GM03348 (cell line): ENCODE data around the gene LRRC53.
A peak's percentile ranks its signal among the peaks of the same experiment; 100 is the strongest.

Experiments
- DNase-seq: peaks from one replicate; pipeline ENCODE4 v3.0.0; 2012; ENCODE audit warnings: low spot score

Gene LRRC53

DNA sequence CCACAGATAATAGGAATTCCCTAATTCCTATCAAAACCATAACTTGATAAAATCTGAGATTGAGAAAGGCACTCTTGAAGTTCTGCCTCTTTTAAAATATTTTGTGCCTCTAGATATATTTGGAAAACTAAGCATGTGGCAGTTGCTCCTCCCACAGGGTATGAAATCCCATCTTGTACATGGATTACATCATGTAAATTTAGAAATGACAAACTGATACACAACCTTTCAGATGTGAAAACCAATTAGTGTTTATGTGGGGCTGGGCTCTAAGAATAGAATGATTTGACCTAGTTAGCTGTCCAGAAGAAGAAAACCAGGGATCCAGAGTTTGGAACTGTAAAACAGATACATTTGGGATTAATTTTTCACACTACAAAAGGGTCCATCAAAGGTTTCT, 15.7 kb downstream of the LRRC53 start:
- no peak for DNase-seq

DNA sequence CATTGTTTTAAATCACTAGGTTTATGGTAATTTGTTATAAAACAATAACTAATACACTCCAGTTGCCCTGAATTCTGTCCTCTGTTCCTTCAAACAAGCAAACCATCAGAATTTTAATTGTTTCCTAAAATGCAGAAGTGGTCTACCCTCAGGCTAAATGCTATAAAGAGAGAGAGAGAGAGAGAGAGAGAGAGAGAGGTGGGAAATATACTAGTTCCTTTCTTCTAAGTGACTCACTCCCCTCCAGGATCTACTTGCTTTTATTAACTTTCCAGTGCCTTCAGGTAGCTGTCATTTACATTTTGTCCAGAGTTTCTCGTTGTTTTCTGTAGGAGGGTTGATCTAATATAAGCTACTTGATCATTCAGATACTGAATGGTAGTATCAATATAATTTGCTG, 26.4 kb downstream of the LRRC53 start:
- DNase-seq = no peak

DNA sequence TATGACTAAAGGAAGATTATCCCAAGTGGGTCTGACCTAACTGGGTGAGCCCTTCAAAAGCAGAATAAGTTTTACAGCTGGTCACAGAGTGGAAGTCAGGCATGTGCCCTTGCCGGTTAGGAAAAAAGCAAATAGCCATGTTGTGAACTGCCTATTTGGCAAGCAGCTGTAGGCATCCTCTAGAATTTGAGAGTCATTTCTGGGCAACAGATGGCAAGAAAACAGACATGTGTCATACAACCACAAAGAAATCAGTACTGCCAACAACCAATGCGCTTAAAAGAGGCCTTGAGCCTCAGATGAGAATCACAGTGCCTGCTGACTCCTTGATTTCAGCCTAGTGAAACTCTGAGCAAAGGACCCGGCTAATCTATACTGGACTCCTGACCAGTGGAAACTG, 26.8 kb downstream of the LRRC53 start:
- DNase-seq = no peak

DNA sequence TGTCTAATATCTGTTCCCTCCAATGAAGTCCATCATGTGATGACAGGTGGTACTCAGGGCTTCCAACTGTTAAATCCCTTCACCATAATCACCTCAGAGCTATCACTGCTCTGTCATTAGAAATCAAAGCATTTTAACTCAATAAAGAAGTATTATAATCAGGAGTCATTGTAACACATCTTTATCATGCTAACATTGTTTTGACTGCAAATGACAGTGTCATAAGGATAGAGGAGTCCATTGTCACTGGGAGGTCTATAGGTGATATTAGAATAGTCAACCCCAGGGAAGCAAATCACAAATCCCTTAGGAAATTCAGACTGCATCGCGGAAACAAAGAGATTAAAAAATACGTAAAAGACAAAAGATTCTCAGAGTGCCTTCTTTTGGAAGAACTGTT, 30.8 kb downstream of the LRRC53 start:
- no peak for DNase-seq

DNA sequence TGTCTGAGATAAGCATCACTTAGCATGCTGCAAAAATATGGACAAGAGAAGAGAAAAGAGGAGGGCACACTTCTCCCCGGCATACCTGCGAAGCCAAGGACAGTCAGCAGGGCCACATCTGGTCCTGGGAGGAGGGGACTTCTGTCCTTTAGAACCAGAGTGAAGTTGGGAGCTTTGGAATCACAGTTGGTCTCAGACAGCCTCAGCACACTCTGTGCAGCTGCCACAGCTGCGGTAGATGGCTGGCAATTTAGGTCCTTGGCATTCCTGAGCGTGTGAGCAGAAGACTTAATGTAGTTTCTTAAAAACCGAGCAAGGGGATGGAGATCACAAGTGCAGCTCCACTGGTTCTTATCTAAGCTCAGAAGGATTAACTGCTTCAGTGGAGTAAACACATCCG, 32.3 kb downstream of the LRRC53 start:
- no peak for DNase-seq

DNA sequence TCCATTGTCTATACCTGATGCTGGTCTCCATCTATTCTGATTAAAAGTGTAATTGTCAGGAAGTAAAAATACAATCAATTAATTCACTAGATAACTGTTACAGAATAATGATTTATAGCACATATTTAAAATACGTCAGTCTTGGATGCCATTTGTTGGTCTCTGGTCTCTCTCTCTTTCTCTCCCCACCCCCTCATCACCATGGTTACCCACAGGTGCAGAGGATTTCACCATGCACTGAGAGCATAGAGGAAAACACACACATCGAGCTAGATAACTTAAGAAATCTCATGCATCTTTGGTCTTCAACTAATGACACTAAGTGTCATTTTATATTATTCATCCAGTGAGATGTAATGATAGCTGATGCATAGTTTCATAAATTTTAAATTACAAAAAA, 33.4 kb downstream of the LRRC53 start:
- DNase-seq = no peak

DNA sequence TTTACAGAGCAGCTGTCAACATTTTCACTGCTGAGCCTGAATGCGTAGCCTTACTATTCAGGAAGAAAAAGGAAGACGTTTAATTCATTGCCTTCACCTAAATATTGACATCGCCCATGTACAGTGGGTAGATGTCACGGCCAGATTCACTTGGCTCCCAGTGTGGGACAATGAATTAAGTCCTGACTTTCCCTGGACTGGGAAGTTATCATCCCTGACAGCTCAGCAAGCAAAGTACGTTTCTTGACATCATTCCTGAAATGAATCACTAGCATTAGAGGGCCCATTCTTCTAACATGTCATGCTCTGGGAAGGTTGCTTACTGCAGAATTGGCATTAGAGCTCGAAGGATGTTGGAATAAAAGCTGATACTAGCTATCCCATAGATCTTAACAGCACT, 37.8 kb downstream of the LRRC53 start:
- no peak for DNase-seq

DNA sequence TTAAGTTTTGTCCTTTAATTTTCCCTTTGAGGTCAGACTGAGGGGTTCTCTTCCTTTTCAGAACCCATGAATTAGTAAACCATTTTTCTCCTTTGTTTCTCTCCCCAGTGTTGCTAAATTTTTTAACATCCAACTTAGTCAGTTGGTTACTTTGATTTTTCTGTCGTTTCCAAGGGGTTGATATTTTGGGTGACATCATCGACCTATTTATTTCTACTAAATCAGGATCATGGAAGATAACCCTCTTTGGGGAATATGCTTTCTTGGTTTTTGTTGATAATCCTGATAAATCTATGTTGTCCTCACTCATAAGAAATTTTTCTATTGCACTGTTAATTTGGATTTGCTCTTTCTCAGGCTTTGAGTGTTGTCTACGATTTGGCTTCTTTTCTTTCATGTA, 40.9 kb downstream of the LRRC53 start:
- no peak for DNase-seq

DNA sequence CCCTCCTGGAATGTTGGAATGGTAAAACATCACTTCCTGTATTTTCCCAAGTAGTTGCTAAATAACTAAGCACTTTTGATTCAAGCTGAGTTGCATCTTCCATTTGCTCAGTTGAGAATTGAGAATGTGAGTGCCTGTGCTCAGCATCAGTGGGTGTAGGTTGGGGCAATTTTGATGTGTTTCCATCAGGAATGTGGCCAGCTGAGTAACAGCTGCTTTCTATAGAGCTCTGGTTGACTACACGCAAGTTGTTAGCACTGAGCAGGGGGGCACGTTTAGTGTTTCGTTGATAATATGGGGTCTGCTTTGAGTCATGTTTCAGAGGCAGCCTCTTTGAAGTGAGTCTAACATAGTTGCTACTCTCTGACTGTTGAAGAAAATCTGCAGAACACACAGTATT, 41.5 kb downstream of the LRRC53 start:
- no peak for DNase-seq

DNA sequence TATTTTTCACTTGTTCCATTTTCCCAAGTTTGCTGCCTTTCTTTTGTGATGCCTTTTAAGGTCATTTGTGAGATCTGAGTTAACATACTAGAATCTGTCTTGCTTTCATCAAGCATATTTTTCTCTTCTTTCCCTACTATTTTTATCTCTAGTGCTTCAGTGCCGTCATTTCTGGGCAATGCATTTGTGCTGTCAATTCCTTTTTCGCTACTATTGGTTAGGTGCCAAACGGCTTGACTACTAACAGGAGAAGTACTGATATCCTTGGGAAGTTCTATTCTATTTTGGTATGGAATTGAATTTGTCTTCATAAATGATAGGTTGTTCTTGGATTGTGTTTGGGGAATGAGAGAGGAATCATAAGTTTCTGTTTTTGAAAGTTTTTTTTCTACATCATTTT, 42.2 kb downstream of the LRRC53 start:
- no peak for DNase-seq

DNA sequence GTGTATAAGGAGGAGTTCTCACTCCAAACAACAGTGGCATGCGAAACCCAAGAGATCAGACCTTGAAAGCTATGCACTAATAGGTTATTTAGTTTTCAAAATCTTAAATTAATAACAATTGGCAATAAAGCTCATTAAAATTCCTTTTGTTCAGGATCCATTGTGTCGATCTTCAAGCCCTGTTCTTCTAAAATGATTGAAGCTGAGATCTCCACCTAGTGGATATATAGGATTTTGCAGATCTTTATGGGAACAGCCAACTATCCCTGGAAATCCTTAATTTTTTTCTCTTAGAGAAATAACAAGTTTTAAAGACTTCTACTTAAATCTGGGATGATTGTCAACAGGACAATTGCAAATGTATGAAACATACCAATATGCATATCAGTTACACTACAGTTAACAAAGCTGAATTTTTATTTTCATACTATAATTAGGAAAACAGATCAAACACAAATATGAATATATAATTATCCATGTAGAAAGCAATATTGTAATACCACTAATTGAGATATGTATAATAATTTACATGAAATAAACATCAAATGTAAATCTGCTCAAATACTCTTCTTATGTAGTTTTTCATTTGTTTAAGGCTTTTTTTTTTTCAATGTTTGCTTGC, 43.3 kb downstream of the LRRC53 start:
- DNase-seq = peak; percentile 55

DNA sequence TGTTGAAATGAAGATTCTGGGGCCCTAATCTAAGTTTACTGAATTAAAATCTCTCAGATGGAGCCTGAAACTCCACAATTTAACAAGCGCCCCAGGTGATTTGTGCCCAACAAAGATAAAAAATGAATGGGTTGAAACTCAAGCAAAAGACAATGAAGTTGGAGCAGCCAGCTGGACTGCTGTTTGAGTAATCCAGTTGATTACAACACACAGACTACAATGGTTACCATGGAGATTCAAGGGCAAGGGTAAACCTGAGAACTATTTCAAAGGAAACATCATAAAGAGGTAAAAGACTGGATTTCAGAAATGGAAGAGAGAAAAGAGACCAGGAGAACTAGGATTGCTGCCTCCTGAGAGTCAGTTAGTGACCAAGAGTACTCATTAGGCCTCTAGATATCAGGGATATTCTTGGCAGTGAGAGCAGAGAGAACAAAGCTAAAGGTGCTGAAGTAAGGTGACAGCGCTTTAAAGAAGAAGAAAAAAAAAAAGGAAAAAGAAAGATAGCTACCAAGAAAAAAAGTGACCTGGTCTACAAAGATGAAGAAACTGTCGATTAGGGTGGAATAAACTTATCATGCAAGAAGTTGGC, 44.5 kb downstream of the LRRC53 start:
- no peak for DNase-seq

DNA sequence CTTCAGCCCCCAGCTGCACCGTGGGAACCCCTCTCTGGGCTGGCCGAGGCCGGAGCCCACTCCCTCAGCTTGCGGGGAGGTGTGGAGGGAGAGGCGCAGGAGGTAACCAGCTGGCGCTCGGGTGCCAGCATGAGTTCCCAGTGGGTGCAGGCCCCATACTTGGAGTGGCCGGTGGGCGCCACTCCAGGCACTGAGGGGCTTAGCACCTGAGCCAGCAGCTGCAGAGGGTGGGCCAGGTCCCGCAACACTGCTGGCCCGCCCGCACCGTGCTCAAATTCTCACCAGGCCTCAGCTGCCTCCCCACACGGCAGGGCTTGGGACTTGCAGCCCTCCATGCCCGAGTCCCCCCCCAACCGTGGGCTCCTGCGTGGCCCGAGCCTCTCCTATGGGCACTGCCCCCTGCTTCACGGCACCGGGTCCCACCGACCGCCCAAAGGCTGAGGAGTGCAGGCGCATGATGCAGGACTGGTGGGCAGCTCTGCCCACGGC, 47.2 kb downstream of the LRRC53 start:
- no peak for DNase-seq

DNA sequence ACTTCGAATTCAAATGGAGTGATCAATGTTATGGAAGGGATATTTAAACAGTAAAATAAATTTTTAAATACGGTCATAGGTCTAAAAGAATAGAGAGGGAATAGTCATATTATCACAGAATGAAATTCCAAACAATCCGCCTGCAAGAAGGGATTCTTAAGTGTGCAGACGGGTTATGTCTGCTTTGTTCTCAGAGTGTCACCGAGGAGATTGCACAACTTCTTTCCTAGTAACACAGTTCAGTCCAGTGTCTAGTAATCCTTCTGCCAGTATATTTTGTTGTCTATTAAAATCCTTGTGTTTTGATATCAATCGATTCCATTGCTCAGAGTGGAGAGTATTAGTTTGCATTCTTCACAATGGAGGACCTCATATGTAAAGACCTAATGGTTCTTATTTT, 48.4 kb downstream of the LRRC53 start:
- DNase-seq = peak; percentile 13

DNA sequence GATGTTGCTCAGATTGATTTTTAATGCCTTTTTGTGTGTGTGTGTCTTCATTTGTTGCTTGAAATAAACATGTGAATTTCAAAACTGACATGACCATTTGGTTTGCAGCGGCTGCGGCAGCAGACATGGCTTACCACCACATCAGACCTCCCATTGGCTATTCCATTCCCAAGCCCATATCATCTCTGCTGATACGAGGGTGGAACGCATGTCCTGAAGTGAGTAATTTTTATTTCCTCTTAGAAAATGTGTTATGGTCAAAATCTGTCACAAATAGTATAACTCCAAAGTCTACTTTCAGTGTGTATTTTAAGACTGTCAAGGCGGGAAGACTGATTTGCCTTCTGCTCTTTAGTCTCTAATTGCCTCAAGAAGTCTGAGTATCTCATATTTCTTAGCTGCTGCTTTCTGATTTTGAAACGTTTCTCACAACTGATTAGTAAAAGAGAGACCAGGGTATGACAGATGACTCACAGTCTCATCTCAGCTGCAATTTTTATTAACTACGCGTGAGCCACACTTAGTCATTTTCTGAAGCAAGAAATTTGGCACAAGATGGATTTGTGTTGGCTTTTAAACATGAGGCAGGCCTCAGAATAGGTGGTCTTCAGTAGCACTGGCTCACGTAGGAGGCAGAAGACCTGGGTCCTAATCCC, 49.0 kb downstream of the LRRC53 start:
- DNase-seq = peak; percentile 37

DNA sequence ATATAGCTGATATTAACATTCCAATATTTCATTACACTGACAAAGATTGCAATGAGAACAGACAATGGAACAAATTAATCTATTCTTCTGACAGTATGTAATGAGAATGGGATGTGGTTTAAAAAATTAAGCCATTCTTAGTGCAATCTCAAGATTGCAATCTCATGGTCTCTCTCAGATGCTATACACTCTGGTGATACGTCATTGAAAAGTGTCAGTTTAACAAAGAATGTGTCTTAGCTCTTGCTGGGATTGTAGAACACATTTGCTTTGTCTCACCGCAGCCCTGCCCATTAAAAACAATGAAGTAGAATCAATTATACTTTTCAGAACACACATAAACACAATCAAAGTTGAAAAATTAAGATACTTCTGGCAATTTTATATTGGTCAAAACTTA, 55.2 kb downstream of the LRRC53 start:
- DNase-seq = no peak

DNA sequence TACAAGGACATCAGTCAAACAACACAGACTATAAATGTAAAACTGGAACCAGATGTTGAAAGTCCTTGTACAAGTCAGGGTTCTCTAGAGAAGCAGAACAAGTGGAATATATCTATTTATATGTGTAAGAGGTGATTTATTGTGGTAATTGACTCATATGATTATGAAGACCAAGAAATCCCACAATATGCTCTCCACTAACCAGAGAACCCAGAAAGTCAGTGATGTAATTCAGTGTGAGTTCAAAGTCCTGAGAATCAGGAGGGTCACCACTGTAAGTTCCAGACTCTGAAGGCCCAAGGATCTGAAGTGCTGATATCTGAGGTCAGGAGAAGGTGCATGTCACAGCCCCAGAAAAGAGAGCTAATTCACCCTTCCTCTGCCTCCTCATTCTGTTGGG, 57.0 kb downstream of the LRRC53 start:
- DNase-seq = no peak

DNA sequence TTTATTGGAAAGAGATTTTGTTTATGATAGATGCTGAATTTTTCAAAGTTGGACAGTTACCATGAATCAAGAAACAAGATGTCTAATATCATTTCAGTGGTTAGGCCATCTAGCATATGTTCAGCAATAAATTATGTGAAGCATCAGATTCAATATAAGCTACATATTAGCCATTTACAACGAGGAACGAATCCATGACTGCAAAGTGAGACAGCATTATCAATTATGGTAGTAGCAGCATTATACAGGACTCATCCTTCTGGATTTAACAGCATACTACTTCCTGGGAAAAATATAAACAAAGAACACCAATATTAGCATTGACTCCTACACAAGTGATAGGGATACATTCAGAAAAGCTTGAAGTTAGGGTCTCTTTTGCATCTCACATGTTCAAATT, 59.1 kb downstream of the LRRC53 start:
- no peak for DNase-seq

DNA sequence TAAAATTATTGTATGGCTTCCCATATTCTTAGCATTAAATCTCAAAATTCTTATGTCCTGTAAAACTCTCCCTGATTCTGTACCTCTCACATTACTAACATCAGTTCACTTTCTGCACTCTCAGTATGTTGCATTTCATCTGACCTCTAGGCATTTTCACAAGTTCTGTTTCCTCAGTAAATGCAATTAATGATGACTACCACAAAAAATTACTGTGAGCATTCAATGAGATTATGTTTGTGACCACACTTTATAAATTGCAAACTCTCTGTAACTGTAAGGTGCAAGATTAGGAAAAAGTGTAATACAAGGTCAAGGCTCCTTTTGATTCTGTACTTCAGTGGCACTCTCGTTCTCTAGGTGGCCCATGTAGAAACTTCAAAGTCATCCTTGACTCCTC, 60.4 kb downstream of the LRRC53 start:
- no peak for DNase-seq

DNA sequence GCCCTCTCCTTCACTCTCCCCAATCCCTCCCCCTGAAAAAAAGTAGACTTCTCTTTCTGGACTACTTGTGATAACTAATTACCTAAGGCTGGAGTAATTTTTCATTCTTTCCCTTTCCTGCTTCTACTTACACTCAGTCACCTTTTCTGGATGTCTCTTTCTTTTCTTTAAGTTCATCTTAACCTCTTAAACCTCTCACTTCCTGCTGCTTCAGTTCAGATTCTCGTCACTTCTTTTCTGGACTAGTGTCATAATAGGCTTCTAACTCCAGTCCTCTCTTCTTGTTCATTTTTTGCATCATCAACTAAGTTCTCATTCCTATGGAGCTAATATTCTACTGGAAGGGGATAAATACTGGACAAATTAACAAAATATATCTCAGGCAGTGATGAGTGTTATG, 75.4 kb downstream of the LRRC53 start:
- DNase-seq = no peak

DNA sequence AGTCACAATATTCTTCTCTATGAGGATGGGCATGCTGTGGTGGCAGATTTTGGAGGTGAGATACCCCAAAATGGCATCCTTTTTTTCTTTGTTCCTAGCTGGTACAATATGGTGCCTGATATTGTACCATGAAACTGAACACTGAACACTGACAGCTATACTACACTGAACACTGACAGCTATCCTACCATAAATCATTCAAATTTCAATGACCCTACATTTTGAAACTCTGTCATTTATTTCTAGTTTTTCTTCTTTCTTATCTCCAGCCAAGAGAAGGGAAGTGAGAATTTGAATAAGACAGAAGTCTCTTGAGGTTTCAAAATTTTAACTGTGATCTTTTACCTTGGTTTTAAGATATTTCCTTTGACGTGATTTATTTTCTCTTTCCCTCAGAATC, 76.3 kb downstream of the LRRC53 start:
- no peak for DNase-seq

DNA sequence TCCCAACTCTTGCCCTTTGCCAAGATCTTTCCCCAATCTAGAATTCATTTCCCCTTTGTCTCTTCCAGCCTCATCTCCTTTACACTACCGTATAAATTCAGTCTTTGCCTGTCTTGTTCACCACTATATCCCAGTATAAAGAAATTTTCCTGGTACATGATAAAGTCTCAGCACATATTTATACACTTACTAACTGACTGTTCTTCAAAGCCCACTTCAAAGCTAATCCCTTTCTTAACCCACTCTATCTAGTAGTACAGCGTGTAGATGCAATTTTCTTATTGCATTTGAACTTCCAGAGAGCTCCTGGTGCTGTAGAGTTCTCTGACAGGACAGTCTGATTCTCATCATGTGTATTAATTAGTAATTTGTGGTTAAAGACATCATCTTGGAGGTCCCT, 78.1 kb downstream of the LRRC53 start:
- DNase-seq = no peak

DNA sequence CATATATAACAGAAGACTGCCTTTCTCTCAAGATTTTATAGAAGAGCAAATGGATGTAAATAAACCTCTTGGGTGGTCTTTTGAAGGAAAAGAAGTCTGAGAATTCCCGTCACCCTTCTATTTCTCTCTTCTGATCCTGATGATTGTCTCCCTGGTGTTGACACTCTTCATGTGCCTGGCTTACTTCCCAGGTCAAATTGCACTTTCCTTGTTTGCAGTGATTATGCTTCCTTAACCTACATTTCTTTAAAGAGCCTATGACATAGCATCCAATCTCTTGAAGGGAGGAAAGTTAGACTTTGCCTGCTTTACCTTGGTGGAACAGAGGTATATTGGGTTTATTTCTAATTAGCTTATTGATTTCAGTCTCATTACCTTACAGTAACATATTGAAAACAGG, 80.1 kb downstream of the LRRC53 start:
- no peak for DNase-seq

DNA sequence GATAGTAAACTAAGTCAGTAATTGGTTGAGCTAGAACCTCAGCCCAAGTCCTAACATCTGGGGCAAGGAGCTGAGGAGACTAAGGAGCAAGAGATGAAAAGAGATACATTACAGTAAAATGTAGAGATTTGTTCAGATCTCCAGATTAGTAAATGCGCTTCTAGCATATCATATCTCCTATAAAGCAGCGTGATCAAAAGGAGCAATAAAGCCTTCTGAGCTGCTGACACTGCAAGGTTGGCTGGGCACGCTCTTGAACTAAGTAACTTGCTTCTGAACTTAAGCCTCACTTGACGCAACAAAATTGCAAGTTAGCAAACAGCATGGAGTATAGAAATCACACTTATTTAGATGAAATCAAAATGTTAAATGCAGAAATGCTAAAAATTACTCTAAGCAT, 80.9 kb downstream of the LRRC53 start:
- DNase-seq = no peak
